ENCODE data around the gene STT3B. TPM values are rescaled to one million over a fixed set of nuclear protein-coding genes. Genes with fewer than 3 reads are reported as not detected.
"Not testable (repeated sequence)": the region's sequence is repeated elsewhere in the genome, so short reads cannot be mapped to it uniquely, and the experiment has no call there.

STT3B gene
- total and polyA plus RNA-seq, 12 donors, result 37.7 to 113 (median 92.3) TPM

- intact Hi-C loops (cut with DNase I), result no loop called here
- H3K9me3 ChIP-seq, result no peaks in the 10 kb centered on the region
- H3K27me3 ChIP-seq, result peaks cover 0 to 16% (median 9%) of the 10 kb centered on the region in 7 donors
- H3K4me3 ChIP-seq, result no peak overlapping the region
- no peak for DNase-seq
- H3K27ac ChIP-seq, result no peak overlapping the region
- peaks cover 0 to 6% (median 0%) of the 10 kb centered on the region in 9 donors for H3K4me1 ChIP-seq
- no peaks in the 10 kb centered on the region for H3K36me3 ChIP-seq
- 51 to 57% methylated on average over 4 of the region's 4 CpGs for WGBS, 2 donors
- ATAC-seq, result no peak
- TF ChIP-seq CTCF (IDR thresholded peaks at IDR 0.05), result no peak
Observed at GRCh38 chr3:31503456-31503855, 29.3 kb upstream of the STT3B start.

- Histone ChIP-seq H3K36me3 (no peaks in the 10 kb centered on the region), H3K9me3 (no peaks in the 10 kb centered on the region), H3K4me1 (peaks cover 0 to 13% (median 0%) of the 10 kb centered on the region in 9 donors), H3K27me3 (peaks cover 0 to 16% (median 9%) of the 10 kb centered on the region in 7 donors), H3K4me3 (no peak overlapping the region), H3K27ac (no peak overlapping the region)
- 96 to 97% methylated on average over 3 of the region's 3 CpGs for WGBS, 2 donors
- intact Hi-C loops (cut with DNase I), result no loop called here
- ATAC-seq (no peak), DNase-seq (no peak)
- TF ChIP-seq CTCF (IDR thresholded peaks at IDR 0.05), result no peak
Observed at GRCh38 chr3:31504230-31504629, 28.5 kb upstream of the STT3B start.

GRCh38 chr3:31505371-31506048 is 27.2 kb upstream of the STT3B start:
- DNase-seq, result no peak
- no peak for ATAC-seq
- intact Hi-C loops (cut with DNase I), result no loop called here
- Histone ChIP-seq H3K9me3 (peaks cover 0 to 2% (median 0%) of the 10 kb centered on the region in 11 donors), H3K27me3 (peaks cover 0 to 16% (median 9%) of the 10 kb centered on the region in 7 donors), H3K4me1 (peaks cover 0 to 13% (median 0%) of the 10 kb centered on the region in 9 donors), H3K27ac (no peak overlapping the region), H3K36me3 (no peaks in the 10 kb centered on the region), H3K4me3 (no peak overlapping the region)
- no peak for TF ChIP-seq CTCF (IDR thresholded peaks at IDR 0.05)
- 35% methylated on average over 5 of the region's 5 CpGs for WGBS, 2 donors

GRCh38 chr3:31506515-31506914 is 26.2 kb upstream of the STT3B start:
- H3K4me3 ChIP-seq; H3K36me3 ChIP-seq; H3K9me3 ChIP-seq; DNase-seq; intact Hi-C loops (cut with DNase I); H3K27ac ChIP-seq; ATAC-seq: not testable (repeated sequence)
- Histone ChIP-seq H3K27me3 (peaks cover 0 to 16% (median 9%) of the 10 kb centered on the region in 7 donors), H3K4me1 (peaks cover 0 to 13% (median 0%) of the 10 kb centered on the region in 9 donors)
- 81 to 82% methylated on average over 7 of the region's 7 CpGs for WGBS, 2 donors
